ENCODE results near the gene SMG6.

DNA sequence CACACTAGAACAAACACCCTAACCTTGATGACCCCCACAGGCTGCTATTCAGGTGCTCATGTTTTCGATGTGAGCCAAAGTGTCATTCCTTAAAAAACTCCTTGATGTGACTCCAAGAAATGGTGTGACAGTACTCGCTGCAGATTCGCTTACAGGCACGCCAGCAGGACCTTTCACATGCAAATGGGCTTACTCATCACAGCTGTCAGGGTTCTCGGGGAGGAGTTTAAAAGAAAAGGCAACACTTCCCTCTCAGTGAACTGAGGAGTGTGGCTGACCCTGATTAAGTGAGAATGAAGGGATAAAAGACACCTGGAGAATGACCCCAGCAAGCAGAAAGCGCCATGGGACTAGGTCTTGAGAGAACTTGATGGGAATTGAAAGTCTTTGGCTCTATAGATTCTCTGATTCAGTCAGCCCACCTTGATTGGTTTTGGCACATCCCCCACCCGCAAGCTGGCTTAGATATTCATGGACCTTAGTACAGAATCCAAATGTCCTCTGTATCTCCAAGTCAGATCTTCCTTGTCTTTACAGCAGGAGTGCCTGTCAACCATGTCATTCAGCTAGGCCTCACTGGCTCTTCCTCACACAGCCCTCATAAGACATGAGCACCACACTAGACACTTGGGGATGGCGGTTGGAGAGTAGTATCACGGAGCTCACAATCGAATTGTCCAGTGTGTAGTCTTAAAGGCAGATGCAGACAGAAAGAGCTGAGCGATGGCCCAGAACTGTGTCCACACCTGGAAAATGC, 166.1 kb downstream of the SMG6 start:
- TF ChIP-seq EZH2phosphoT487 (IDR thresholded peaks at IDR 0.05; ENCODE audit: insufficient read depth, low read depth) (no peak), EZH2 (IDR thresholded peaks at IDR 0.05; ENCODE audit: insufficient read depth, poor library complexity, severe bottlenecking) (no peak)
